Stimulated activated CD4-positive, alpha-beta T cell treated with anti-CD3 and anti-CD28 coated beads, TNF-alpha, amount 100 ng/mL, for 24 hours (primary cell): ENCODE measurements around the gene CREB5.
A peak's percentile ranks its signal among the peaks of the same experiment; 100 is the strongest.
"Not testable (repeated sequence)": the region's sequence is repeated elsewhere in the genome, so short reads cannot be mapped to it uniquely, and the experiment has no call there.

ENCODE experiments used
- DNase-seq, 3 experiments: peaks; one replicate each; pipeline ENCODE4 v3.0.0-alpha.2; 2020; ENCODE audit warnings: low read depth in 3 of 3

Gene CREB5

GRCh38 chr7:28611399-28611897, 199.1 kb downstream of the CREB5 start:
- not testable (repeated sequence) for DNase-seq

DNA sequence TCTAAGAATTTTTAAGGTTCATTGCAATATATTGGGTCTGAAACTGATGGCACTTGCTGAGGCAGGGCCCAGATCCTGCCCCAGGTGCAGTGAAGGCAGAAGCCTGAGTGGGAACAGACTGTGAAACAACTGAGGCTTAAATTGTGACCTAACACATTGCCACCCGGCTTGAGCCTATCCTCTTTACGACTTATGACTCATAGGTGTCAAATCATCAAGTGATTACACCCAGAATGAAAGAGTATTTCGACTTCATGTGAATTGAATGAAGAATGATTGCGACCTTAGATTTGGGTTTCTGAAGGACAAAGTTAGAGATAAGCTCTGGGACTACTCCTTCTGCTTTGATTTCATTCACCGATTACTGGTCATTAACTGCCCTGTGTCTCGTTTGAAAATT, 200.9 kb downstream of the CREB5 start:
- no peak for DNase-seq

GRCh38 chr7:28615091-28615490, 202.8 kb downstream of the CREB5 start:
- DNase-seq: no peak

GRCh38 chr7:28617308-28617880, 205.1 kb downstream of the CREB5 start:
- no peak for DNase-seq

DNA sequence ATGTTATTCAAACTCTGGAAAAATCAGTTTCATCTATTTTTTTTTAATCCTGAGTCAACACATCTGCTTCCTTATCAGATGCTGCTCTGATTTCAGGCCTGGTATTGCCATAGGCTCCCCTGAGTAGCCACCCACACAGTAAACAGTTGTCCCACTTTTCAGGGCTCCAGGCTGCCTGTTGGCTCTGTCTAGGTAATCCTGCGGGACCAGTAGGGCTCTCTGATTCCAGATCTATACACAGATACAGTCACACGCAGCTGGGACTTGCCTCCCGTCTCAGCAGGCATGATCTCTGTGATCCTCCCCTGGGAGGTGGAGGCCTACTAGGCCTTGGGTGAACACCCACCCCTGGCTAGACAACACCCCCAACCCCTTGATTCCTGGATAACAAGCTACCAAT, 206.1 kb downstream of the CREB5 start:
- no peak for DNase-seq

- no peak for DNase-seq
Measured at GRCh38 chr7:28619256-28619655, 206.9 kb downstream of the CREB5 start.

DNA sequence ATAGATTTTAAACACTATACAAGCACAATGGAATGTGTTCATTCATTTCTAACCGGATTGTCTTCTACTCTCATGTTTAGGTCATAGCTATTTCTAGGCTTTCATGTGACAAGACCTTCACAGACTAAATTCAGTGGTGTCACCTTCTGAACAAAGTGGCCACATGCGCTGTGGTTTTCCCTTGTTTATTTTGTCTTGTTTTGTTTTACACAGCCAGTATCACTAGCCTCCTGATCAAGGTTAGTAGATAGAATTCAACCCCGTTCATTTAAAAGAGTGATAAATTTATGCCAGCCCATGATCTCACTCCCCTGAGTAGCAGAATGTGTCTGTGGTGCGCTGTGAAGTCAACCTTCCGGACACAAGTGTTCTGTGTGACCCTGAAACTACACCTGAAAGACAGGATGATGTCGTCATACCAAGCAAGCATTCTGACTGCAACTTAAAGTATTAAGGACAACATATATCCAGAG, 209.1 kb downstream of the CREB5 start:
- no peak for DNase-seq

GRCh38 chr7:28623105-28623730, 210.9 kb downstream of the CREB5 start:
- no peak for DNase-seq

DNA sequence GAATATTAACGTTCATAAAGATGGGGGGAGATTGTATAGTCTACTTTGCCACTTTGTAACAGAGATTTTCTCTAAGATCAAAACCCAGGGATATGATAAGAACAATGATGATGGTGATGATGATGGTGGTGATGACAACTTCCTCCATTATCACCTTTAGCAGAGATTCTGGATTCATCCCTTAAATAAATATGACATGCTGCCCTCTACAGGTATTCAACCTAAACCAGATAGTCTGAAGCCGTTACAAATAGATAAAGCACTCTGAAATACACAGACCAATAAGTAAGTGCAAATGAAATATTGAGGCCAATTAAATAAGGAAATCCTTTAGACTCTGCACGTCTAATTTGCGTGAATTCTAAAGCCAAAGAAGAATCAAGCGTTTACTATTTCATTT, 211.5 kb downstream of the CREB5 start:
- DNase-seq: no peak

DNA sequence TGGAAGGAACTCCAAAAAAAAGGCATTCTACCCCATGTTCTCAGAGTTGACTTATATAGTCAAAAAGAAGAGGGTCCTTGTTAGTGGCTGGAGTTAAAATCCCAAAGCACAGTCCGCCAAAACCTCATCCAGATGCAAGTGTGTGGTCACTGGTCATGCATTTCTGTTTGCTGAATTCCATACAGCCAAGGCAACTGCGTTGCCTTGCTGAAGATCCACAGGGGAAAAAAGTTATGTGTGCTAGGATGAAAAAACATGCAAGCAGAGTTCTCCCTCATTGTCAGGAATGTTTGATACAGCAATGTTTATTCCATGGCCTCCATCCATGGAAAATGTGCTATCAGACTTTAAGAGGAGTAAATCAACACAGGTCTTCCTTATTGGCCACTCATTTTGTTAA, 213.1 kb downstream of the CREB5 start:
- DNase-seq: no peak

DNA sequence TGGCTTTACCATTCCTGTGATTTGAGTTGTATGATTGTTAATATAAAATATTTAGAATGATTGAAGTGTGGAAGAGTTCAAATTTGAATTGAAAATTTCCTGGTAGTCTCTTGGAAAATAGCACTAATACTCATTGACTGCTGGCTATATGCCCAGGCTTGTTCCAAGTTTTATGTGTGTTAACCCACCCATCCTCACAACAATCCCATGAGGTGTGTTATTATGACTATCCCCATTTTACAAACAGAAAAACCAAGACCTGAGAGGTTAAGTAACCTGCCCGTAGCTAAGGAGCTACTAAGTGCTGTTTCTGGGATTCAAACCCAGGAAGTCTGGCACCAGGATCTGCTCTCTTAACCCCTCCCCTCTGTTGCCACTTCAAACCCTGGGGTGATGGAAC, 213.9 kb downstream of the CREB5 start:
- DNase-seq: no peak

GRCh38 chr7:28626624-28627262, 214.4 kb downstream of the CREB5 start:
- peak in 1 of 3 experiments; percentile 15 for DNase-seq

GRCh38 chr7:28627263-28627653, 214.9 kb downstream of the CREB5 start:
- DNase-seq: no peak

DNA sequence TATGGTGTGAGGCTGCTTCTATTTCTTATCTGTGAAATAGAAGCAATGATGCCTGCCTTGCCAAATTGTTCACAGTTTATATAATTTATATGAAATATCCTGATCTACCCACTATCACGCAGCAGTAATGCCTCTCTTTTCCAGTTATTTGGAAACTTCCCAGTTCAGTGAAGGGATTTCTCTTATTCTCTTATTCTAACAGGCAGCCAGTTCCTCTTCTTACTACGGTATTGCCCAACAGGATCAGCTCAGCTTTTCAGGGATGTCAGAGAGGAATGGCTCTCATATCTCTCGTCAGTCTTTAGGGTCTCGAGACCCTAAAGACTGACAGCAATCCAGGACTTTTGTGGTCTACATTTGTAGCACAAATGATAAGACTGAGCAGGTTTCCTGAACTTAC, 215.6 kb downstream of the CREB5 start:
- DNase-seq: no peak

DNA sequence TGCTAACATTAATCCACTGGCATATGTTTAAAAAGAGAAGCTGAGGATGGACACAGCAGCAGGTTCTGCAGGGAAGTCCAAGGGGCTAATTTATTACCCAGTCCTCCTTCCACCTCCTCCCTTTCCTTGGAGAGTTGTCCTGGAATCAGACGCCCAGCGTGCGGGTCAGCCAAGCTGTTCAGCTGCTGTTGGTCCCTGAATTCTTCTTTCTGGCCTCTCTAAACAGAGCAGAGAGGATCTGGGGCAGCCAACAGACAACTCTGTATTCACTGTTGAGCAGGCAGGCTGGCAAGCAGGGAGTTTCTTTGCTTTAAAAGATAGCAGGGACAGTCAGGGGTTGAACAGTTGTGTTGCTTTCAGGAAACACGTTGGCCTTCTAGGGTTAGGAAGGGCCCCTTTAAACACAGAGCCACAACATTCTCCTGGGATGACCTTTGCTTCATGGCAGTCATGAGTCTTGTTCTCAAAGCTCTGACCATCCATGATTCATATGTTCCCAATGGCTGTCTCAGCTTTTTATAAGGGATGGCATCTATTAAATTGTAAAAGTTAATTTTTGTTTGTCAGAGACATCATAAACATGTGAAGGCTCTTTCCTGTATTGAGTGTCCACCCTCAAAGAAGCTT, 217.0 kb downstream of the CREB5 start:
- no peak for DNase-seq

- no peak for DNase-seq
Measured at GRCh38 chr7:28630350-28630749, 218.0 kb downstream of the CREB5 start.

GRCh38 chr7:28631995-28632394, 219.7 kb downstream of the CREB5 start:
- no peak for DNase-seq

- no peak for DNase-seq
Measured at GRCh38 chr7:28638914-28639313, 226.6 kb downstream of the CREB5 start.

- no peak for DNase-seq
Measured at GRCh38 chr7:28640001-28640400, 227.7 kb downstream of the CREB5 start.

DNA sequence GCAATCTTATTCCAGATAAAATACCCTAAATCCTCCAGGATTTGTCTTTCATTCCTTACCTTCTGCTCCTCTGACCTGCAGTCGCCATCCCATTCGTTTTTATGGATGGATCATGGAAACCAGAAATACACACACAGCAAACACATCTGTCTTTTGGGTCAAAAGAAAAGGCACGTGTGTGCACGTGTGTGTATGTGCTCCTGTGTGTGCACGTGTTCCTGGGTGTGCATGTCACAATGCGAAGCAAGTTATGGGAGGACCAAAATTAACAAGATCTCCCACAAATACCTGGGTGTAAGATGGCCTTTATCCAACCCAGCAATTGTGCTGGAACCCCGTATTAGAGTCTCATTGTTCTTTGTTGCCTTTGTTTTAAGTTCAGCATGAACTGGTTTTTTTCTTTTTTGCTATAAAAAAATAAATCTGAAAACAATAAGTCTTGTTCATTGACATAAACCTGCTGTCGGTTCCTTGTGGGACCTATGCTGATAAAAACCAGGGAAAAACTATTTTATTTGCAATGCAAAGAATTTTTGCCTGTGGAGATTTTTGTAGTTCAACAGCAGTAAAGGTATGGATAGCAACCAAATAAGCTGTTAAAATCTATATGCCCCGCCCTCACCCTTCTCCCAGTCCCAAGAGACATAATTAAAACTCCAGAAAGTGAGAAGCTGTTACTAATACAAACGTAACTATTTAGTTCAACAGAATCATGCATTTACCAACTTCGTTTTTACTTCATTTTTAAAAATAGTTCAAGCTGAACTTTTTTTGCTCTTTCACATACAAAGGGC, 229.6 kb downstream of the CREB5 start:
- DNase-seq: no peak

GRCh38 chr7:28643188-28643569, 230.9 kb downstream of the CREB5 start:
- DNase-seq: no peak
